ENCODE data around the gene TTC4. TPM values are rescaled to one million over a fixed set of nuclear protein-coding genes. Genes with fewer than 3 reads are reported as not detected.

Gene TTC4
- total and polyA plus RNA-seq, 11 donors, result 9.5 to 24.1 (median 15.2) TPM

- intact Hi-C loops (cut with DNase I), result no loop called here
- WGBS, 4 donors, result 86 to 97% (median 88%) methylated on average over 4 of the region's 4 CpGs
Observed at GRCh38 chr1:54706419-54706818, 9.2 kb upstream of the TTC4 start.

GRCh38 chr1:54708385-54708784 lies 7.3 kb upstream of the TTC4 start:
- ATAC-seq, result no peak
- intact Hi-C loops (cut with DNase I), result no loop called here
- Histone ChIP-seq H3K27me3 (no peaks in the 10 kb centered on the region), H3K4me3 (no peak overlapping the region), H3K4me1 (no peaks in the 10 kb centered on the region), H3K36me3 (peaks cover 0 to 25% (median 0%) of the 10 kb centered on the region in 9 donors), H3K9me3 (no peaks in the 10 kb centered on the region), H3K27ac (no peak overlapping the region)
- no peak for DNase-seq
- TF ChIP-seq POLR2A (IDR thresholded peaks at IDR 0.05), result no peak
- TF ChIP-seq CTCF (IDR thresholded peaks at IDR 0.05), result no peak

More at GRCh38 chr1:54706419-54706818, 9.2 kb upstream of the TTC4 start:
- no peak overlapping the region for H3K4me3 ChIP-seq
- peaks cover 0 to 34% (median 0%) of the 10 kb centered on the region in 9 donors for H3K36me3 ChIP-seq
- no peak overlapping the region for H3K27ac ChIP-seq
- H3K27me3 ChIP-seq, result no peaks in the 10 kb centered on the region
- no peaks in the 10 kb centered on the region for H3K4me1 ChIP-seq
- no peaks in the 10 kb centered on the region for H3K9me3 ChIP-seq
- ATAC-seq (no peak), DNase-seq (no peak)
- TF ChIP-seq POLR2A (IDR thresholded peaks at IDR 0.05) (no peak), CTCF (IDR thresholded peaks at IDR 0.05) (no peak)

- DNase-seq (no peak), ATAC-seq (no peak)
- Histone ChIP-seq H3K4me3 (no peak overlapping the region), H3K27me3 (no peaks in the 10 kb centered on the region), H3K4me1 (peaks cover 0 to 1% (median 0%) of the 10 kb centered on the region in 12 donors), H3K36me3 (peaks cover 0 to 20% (median 0%) of the 10 kb centered on the region in 9 donors), H3K9me3 (no peaks in the 10 kb centered on the region), H3K27ac (no peak overlapping the region)
- intact Hi-C loops (cut with DNase I), result no loop called here
- no peak for TF ChIP-seq POLR2A (IDR thresholded peaks at IDR 0.05)
- TF ChIP-seq CTCF (IDR thresholded peaks at IDR 0.05), result no peak
- 70 to 79% (median 77%) methylated on average over 7 to 8 of the region's 8 CpGs for WGBS, 4 donors
Observed at GRCh38 chr1:54709547-54710292, 5.9 kb upstream of the TTC4 start.

GRCh38 chr1:54710434-54710833 lies 5.2 kb upstream of the TTC4 start:
- no peaks in the 10 kb centered on the region for H3K9me3 ChIP-seq
- H3K4me3 ChIP-seq, result no peak overlapping the region
- H3K27ac ChIP-seq, result no peak overlapping the region
- ATAC-seq, result no peak
- peaks cover 0 to 19% (median 0%) of the 10 kb centered on the region in 9 donors for H3K36me3 ChIP-seq
- WGBS, 4 donors, result 76 to 84% (median 78%) methylated on average over 3 of the region's 3 CpGs
- H3K4me1 ChIP-seq, result peaks cover 0 to 8% (median 5%) of the 10 kb centered on the region in 12 donors
- TF ChIP-seq CTCF (IDR thresholded peaks at IDR 0.05) (no peak), POLR2A (IDR thresholded peaks at IDR 0.05) (no peak)
- no peak for DNase-seq
- no peaks in the 10 kb centered on the region for H3K27me3 ChIP-seq
- intact Hi-C loops (cut with DNase I), result no loop called here

All from heart left ventricle (tissue), 16 donors.